Neural cell (in vitro differentiated cells): ENCODE results near the gene GON4L.

Experiments
- EP300 ChIP-seq: fragments of 450-650 bp; conservative IDR thresholded peaks from 2 replicates; pipeline ENCODE4 v1.6.1; 2014; ENCODE audit warnings: antibody characterized with exemption, mild to moderate bottlenecking, moderate library complexity; ENCODE audit not compliant: poor library complexity, severe bottlenecking
- EZH2 ChIP-seq: fragments of 200-600, 300-800 bp; shearing (Covaris generic), sonication (generic); IDR thresholded peaks from 2 replicates; pipeline ENCODE4 v1.6.1; 2014; ENCODE audit warnings: antibody characterized with exemption, low read length, borderline replicate concordance, mild to moderate bottlenecking; ENCODE audit not compliant: insufficient read depth, poor library complexity, severe bottlenecking
- POLR2AphosphoS5 ChIP-seq: IDR thresholded peaks from 2 replicates; pipeline ENCODE4 v1.6.1; 2012
- RAD21 ChIP-seq: fragments of 450-650 bp; conservative IDR thresholded peaks from 2 replicates; pipeline ENCODE4 v1.6.1; 2014; ENCODE audit warnings: antibody characterized with exemption, mild to moderate bottlenecking, moderate library complexity
- SMC3 ChIP-seq: fragments of 450-650 bp; conservative IDR thresholded peaks from 2 replicates; pipeline ENCODE4 v1.6.1; 2014; ENCODE audit warnings: antibody characterized with exemption, mild to moderate bottlenecking, moderate library complexity; ENCODE audit not compliant: poor library complexity
- TF ChIP-seq, protein P1 (sequence below): fragments of 450-650 bp; IDR thresholded peaks from 2 replicates; pipeline ENCODE4 v1.5.1; 2014; ENCODE audit warnings: antibody characterized with exemption, mild to moderate bottlenecking, moderate library complexity; ENCODE audit not compliant: poor library complexity, severe bottlenecking
- TF ChIP-seq, protein P2 (sequence below): IDR thresholded peaks from 2 replicates; pipeline ENCODE4 v1.6.1; 2012; ENCODE audit warnings: borderline replicate concordance

DNA sequence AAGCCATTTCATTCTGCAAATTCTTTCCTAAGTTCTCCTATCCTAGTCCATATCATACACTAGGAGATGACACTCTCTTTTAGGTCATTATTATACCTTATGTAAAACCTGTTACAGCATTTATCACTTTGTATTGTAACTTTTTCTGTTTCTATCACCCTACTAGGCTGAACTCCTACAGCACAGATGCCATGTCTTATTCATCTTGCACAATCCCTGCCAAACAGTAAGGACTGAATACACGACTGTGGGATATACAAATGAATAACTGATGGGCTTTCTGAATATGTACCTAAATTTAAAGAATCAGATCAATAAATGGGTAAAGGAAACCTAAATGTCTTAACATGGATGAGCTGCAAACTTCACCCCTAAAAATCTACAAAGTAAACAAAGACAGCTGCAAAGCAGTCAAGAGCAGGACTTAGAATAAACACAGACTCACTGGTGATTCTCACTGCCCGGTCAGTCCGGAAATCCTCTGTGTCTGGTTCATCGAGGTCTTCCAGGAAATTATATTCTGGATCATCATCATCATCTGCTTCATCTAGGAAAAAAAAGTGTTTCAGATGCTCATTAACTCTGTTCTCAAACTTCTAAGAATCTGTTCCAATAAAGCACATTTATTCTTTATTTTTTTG is 62.3 kb downstream of the GON4L start:
- no peak for TF ChIP-seq EZH2
- TF ChIP-seq, protein P1, sequence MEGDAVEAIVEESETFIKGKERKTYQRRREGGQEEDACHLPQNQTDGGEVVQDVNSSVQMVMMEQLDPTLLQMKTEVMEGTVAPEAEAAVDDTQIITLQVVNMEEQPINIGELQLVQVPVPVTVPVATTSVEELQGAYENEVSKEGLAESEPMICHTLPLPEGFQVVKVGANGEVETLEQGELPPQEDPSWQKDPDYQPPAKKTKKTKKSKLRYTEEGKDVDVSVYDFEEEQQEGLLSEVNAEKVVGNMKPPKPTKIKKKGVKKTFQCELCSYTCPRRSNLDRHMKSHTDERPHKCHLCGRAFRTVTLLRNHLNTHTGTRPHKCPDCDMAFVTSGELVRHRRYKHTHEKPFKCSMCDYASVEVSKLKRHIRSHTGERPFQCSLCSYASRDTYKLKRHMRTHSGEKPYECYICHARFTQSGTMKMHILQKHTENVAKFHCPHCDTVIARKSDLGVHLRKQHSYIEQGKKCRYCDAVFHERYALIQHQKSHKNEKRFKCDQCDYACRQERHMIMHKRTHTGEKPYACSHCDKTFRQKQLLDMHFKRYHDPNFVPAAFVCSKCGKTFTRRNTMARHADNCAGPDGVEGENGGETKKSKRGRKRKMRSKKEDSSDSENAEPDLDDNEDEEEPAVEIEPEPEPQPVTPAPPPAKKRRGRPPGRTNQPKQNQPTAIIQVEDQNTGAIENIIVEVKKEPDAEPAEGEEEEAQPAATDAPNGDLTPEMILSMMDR, result no peak
- TF ChIP-seq POLR2AphosphoS5, result no peak
- TF ChIP-seq RAD21, result no peak
- TF ChIP-seq EP300, result no peak
- TF ChIP-seq, protein P2, sequence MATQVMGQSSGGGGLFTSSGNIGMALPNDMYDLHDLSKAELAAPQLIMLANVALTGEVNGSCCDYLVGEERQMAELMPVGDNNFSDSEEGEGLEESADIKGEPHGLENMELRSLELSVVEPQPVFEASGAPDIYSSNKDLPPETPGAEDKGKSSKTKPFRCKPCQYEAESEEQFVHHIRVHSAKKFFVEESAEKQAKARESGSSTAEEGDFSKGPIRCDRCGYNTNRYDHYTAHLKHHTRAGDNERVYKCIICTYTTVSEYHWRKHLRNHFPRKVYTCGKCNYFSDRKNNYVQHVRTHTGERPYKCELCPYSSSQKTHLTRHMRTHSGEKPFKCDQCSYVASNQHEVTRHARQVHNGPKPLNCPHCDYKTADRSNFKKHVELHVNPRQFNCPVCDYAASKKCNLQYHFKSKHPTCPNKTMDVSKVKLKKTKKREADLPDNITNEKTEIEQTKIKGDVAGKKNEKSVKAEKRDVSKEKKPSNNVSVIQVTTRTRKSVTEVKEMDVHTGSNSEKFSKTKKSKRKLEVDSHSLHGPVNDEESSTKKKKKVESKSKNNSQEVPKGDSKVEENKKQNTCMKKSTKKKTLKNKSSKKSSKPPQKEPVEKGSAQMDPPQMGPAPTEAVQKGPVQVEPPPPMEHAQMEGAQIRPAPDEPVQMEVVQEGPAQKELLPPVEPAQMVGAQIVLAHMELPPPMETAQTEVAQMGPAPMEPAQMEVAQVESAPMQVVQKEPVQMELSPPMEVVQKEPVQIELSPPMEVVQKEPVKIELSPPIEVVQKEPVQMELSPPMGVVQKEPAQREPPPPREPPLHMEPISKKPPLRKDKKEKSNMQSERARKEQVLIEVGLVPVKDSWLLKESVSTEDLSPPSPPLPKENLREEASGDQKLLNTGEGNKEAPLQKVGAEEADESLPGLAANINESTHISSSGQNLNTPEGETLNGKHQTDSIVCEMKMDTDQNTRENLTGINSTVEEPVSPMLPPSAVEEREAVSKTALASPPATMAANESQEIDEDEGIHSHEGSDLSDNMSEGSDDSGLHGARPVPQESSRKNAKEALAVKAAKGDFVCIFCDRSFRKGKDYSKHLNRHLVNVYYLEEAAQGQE, result no peak
- TF ChIP-seq SMC3, result no peak
